Measurements from ENCODE around the gene CDK5RAP3. TPM values are rescaled to one million over a fixed set of nuclear protein-coding genes. Genes with fewer than 3 reads are reported as not detected.

Gene CDK5RAP3
- total RNA-seq, 1 donor from 2014 or later, result 52.3 TPM

DNA sequence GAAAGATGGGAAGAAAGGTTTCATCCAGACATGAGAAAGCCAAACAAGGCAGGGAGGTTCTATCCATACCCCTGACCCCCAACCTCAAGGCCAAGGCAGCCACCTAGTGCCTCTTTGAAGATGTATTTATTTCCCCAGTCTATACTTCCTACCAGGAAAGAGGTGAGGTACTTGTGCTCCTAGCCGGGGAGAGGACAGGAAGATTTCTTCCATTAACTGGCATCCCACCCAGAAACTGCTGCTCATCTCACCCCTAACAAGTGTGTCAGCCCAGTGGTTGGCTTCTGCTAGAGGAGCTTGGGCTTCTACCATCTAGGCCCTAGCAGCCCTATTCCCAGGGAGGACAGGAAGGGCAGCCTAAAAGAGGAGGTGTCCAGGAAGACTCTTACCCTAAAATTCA lies 57.8 kb downstream of the CDK5RAP3 start:
- Histone ChIP-seq H3K4me3 (no peak overlapping the region), H3K27ac (no peak overlapping the region), H3K4me1 (peaks cover 17 to 25% of the 10 kb centered on the region in 2 donors), H3K27me3 (no peaks in the 10 kb centered on the region), H3K9me3 (no peaks in the 10 kb centered on the region), H3K36me3 (no peaks in the 10 kb centered on the region)
- DNase-seq (ENCODE audit: low spot score in 2 of 2), result no peak
- TF ChIP-seq, protein P1, sequence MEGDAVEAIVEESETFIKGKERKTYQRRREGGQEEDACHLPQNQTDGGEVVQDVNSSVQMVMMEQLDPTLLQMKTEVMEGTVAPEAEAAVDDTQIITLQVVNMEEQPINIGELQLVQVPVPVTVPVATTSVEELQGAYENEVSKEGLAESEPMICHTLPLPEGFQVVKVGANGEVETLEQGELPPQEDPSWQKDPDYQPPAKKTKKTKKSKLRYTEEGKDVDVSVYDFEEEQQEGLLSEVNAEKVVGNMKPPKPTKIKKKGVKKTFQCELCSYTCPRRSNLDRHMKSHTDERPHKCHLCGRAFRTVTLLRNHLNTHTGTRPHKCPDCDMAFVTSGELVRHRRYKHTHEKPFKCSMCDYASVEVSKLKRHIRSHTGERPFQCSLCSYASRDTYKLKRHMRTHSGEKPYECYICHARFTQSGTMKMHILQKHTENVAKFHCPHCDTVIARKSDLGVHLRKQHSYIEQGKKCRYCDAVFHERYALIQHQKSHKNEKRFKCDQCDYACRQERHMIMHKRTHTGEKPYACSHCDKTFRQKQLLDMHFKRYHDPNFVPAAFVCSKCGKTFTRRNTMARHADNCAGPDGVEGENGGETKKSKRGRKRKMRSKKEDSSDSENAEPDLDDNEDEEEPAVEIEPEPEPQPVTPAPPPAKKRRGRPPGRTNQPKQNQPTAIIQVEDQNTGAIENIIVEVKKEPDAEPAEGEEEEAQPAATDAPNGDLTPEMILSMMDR (IDR thresholded peaks at IDR 0.05), result no peak
- intact Hi-C loops (cut with DNase I), result loop anchor here (5.0 kb wide), 2 partner anchors 514 to 584 kb away; partner anchors contain the start of gene HOXB7

DNA sequence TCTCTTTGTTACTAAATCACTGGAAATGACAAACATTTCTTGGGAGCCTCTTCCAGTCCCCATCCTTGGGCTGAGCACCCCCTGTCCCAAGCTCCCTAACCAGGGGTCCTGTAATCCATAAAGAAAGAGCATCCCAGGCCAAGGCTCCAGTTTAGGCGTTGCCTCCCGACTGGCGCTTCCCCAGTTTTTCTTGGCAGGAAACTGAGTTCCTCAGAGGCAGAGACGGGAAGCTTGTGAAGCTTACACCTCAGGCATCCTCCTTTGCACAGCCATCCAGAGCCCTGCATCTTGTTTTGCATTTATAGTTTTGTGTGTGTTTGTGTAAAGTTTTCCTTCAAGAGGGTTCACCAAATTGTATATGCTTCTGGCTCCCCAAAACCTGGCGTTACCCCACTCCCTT lies 59.6 kb downstream of the CDK5RAP3 start:
- Histone ChIP-seq H3K36me3 (no peaks in the 10 kb centered on the region), H3K27me3 (no peaks in the 10 kb centered on the region), H3K4me3 (no peak overlapping the region), H3K4me1 (peaks cover 7 to 16% of the 10 kb centered on the region in 2 donors), H3K27ac (no peak overlapping the region), H3K9me3 (no peaks in the 10 kb centered on the region)
- TF ChIP-seq, protein P1 (IDR thresholded peaks at IDR 0.05), result no peak
- DNase-seq (ENCODE audit: low spot score in 2 of 2), result no peak
- intact Hi-C loops (cut with DNase I), result no loop called here

Other genes with a start within 250 kb of the CDK5RAP3 start
- not detected for gene TBX21, start 237.9 kb upstream of the CDK5RAP3 start, total RNA-seq
- gene OSBPL7, start 149.3 kb upstream of the CDK5RAP3 start, total RNA-seq, result 28.8 TPM
- 13.7 TPM for gene MRPL10, start 139.6 kb upstream of the CDK5RAP3 start, total RNA-seq
- not detected for gene LRRC46, start 139.4 kb upstream of the CDK5RAP3 start, total RNA-seq
- gene SCRN2, start 129.8 kb upstream of the CDK5RAP3 start, total RNA-seq, result 126 TPM
- 0.11 TPM for gene SP6, start 120.0 kb upstream of the CDK5RAP3 start, total RNA-seq
- 198 TPM for gene SP2, start 74.9 kb upstream of the CDK5RAP3 start, total RNA-seq
- gene PNPO, start 29.5 kb upstream of the CDK5RAP3 start, total RNA-seq, result 36.7 TPM
- not detected for gene PRR15L, start 13.2 kb upstream of the CDK5RAP3 start, total RNA-seq
- gene COPZ2, start 66.7 kb downstream of the CDK5RAP3 start, total RNA-seq, result 155 TPM
- gene NFE2L1, start 77.2 kb downstream of the CDK5RAP3 start, total RNA-seq, result 114 TPM
- gene CBX1, start 130.4 kb downstream of the CDK5RAP3 start, total RNA-seq, result 20.2 TPM
- 6.6 TPM for gene SNX11, start 136.7 kb downstream of the CDK5RAP3 start, total RNA-seq

All from ascending aorta (tissue), 2 donors.